Testis (tissue), 3 donors: ENCODE data around the gene NUP93. TPM values are rescaled to one million over a fixed set of nuclear protein-coding genes. Genes with fewer than 3 reads are reported as not detected.

Source experiments
- DNase-seq: peaks from one replicate; pipeline ENCODE4 v3.0.0-alpha.2; 2019
- H3K27ac ChIP-seq, 2 donors: fragments of 200-600 bp; sonication (generic); one replicate each; pipeline ENCODE4 v1.5.1; 2019
- H3K27me3 ChIP-seq: fragments of 200-600 bp; sonication (generic); one replicate; pipeline ENCODE4 v1.5.1; 2019
- H3K36me3 ChIP-seq: fragments of 200-600 bp; sonication (generic); one replicate; pipeline ENCODE4 v1.5.1; 2017; ENCODE audit warnings: low read depth; ENCODE audit errors: missing control alignments
- H3K4me1 ChIP-seq: fragments of 200-600 bp; sonication (generic); one replicate; pipeline ENCODE4 v1.5.1; 2019
- H3K4me3 ChIP-seq, 2 donors: fragments of 200-600 bp; sonication (generic); one replicate each; pipeline ENCODE4 v1.5.1; 2017 to 2019
- H3K9me3 ChIP-seq: fragments of 200-600 bp; sonication (generic); one replicate; pipeline ENCODE4 v1.5.1; 2017
- POLR2A ChIP-seq: fragments of 450-650 bp; IDR thresholded peaks from one replicate; pipeline ENCODE4 v1.6.1; 2017; ENCODE audit warnings: antibody characterized with exemption, mild to moderate bottlenecking, moderate library complexity
- WGBS, 2 donors: methylation state at CpG; one replicate each; pipeline ENCODE4 v1.1.5; 2018; 5-methylcytosine and 5-hydroxymethylcytosine counted together
- intact Hi-C: fragments of 100-400 bp; cut with DNase I; formaldehyde crosslinking; loops from one replicate; pipeline ENCODE4 v1.15.1; 2023; ENCODE audit warnings: low total_unique reads
- polyA plus RNA-seq: library from polyadenylated mRNA; stranded (reverse); fragments of 350-450 nt; fragmentation: Illumina TruSeq; extraction: RNeasy Lipid Tissue Mini Kit (QIAGEN cat#74804); gene quantifications from one replicate; pipeline ENCODE4 v1.2.3, GENCODE V29; 2014; ENCODE audit warnings: low read depth, low replicate concordance; ENCODE audit not compliant: insufficient read depth
- total RNA-seq, 2 donors: library from RNA; depleted of rRNA; stranded (reverse); fragments of >200 nt; gene quantifications; one replicate each; pipeline ENCODE4 v1.2.3, GENCODE V29; 2016
- TF ChIP-seq, protein P1 (sequence below), 3 experiments: fragments of 450-650 bp in 2 of 3; fragments of 200-600 bp in 1 of 3; sonication (generic) in 1 of 3; IDR thresholded peaks; one replicate each; pipeline ENCODE4 v1.5.1; 2016 to 2019; ENCODE audit warnings: antibody characterized with exemption in 3 of 3, mild to moderate bottlenecking in 2 of 3, moderate library complexity in 1 of 3

NUP93 gene
- total and polyA plus RNA-seq, 3 donors from 2014 or later = 94.2 to 147 (median 102) TPM

DNA sequence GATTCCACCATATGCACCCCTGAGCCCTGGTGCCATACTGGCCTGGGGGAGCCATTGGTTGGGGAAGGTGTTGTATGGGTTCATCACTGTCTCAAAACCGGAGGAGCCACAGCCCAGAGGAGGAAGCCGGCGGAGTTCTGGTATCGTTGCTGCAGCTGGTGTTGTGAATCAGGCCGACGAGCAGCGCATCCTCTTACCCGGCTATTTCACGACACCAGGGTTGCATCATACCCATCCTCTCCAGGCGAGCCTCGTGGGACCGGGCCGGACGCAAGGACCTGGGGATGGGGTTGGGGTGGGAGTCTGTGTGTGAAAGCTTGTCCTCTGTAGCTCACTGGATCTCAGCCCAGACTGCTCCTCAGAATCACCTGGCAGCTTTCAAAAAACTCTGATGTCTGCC is 128.4 kb downstream of the NUP93 start:
- Histone ChIP-seq H3K4me3 (no peak overlapping the region), H3K27me3 (no peaks in the 10 kb centered on the region), H3K4me1 (peaks cover 7% of the 10 kb centered on the region), H3K27ac (no peak overlapping the region), H3K9me3 (no peaks in the 10 kb centered on the region), H3K36me3 (no peaks in the 10 kb centered on the region)
- TF ChIP-seq POLR2A = no peak
- TF ChIP-seq, protein P1, sequence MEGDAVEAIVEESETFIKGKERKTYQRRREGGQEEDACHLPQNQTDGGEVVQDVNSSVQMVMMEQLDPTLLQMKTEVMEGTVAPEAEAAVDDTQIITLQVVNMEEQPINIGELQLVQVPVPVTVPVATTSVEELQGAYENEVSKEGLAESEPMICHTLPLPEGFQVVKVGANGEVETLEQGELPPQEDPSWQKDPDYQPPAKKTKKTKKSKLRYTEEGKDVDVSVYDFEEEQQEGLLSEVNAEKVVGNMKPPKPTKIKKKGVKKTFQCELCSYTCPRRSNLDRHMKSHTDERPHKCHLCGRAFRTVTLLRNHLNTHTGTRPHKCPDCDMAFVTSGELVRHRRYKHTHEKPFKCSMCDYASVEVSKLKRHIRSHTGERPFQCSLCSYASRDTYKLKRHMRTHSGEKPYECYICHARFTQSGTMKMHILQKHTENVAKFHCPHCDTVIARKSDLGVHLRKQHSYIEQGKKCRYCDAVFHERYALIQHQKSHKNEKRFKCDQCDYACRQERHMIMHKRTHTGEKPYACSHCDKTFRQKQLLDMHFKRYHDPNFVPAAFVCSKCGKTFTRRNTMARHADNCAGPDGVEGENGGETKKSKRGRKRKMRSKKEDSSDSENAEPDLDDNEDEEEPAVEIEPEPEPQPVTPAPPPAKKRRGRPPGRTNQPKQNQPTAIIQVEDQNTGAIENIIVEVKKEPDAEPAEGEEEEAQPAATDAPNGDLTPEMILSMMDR (IDR thresholded peaks at IDR 0.05) = no peak
- DNase-seq = no peak
- WGBS, 2 donors = 90% methylated on average over 14 of the region's 14 CpGs
- intact Hi-C loops = no loop called here

DNA sequence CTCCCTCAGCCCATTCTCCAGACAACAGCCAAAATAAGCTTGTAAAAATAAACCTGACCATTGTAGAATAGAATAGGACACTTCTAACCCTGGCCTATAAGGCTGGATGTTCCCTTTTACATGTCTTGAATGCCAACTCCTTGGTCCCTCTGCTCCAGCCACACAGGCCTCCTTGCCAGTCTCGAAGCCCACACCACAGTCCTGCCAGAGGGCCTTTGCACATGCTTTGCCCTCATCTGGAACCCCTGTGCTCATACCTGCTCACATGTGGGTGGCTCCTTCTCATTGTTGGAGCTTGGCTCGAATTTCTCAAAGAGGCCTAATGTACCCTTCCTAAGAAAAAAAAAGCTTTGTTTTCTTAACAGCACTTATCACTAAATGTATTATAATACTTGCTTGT is 129.7 kb downstream of the NUP93 start:
- 85 to 87% methylated on average over 2 of the region's 2 CpGs for WGBS, 2 donors

DNA sequence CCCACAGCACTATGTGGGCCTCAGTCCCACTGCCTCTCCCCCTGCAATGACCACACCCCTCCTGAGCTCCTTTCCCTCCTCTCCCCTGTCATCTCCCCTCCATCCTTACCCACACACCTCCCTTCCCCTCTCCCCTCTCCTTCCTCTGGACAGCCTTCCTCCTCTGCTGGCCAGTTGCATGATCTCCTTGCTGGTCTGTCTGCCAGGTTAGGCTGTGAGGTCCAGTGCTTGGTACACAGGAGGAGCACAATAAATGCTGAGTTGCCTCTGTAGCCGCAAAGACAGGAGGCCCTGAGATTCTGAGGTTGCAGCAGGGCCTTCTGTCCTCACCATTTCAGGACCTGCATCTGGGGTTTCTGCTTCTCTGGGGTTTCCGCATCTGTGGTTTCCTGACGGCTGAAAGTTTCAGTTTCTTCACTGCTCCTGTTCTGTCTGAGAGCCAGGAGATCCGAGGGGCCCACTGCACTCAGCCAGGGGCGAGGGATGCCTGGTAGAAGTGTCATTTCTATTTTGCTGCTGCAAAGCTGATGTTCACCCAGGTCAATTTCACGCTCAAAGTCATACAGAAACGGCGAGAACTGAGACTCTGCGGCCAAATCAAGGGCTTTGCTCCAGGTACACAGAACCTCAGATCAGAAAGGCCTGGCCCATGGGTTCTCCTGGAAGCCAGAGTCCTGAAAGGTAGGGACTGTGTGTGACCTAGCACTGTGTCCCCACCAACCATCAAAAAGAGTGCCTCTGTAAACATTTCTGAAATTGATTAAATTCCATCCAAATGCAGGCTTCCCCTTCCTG is 130.5 kb downstream of the NUP93 start:
- Histone ChIP-seq H3K4me3 (no peak overlapping the region), H3K4me1 (peaks cover 7% of the 10 kb centered on the region), H3K36me3 (no peaks in the 10 kb centered on the region), H3K27ac (no peak overlapping the region), H3K9me3 (no peaks in the 10 kb centered on the region), H3K27me3 (no peaks in the 10 kb centered on the region)
- no peak for TF ChIP-seq POLR2A
- TF ChIP-seq, protein P1 (IDR thresholded peaks at IDR 0.05) = no peak
- no peak for DNase-seq
- intact Hi-C loops = no loop called here
- WGBS, 2 donors = 75 to 85% methylated on average over 9 of the region's 9 CpGs

More for the DNA sequence above, 129.7 kb downstream of the NUP93 start:
- Histone ChIP-seq H3K4me3 (no peak overlapping the region), H3K4me1 (peaks cover 7% of the 10 kb centered on the region), H3K9me3 (no peaks in the 10 kb centered on the region), H3K27ac (no peak overlapping the region), H3K36me3 (no peaks in the 10 kb centered on the region), H3K27me3 (no peaks in the 10 kb centered on the region)
- intact Hi-C loops = no loop called here
- no peak for TF ChIP-seq POLR2A
- TF ChIP-seq, protein P1 (IDR thresholded peaks at IDR 0.05) = no peak
- DNase-seq = no peak

DNA sequence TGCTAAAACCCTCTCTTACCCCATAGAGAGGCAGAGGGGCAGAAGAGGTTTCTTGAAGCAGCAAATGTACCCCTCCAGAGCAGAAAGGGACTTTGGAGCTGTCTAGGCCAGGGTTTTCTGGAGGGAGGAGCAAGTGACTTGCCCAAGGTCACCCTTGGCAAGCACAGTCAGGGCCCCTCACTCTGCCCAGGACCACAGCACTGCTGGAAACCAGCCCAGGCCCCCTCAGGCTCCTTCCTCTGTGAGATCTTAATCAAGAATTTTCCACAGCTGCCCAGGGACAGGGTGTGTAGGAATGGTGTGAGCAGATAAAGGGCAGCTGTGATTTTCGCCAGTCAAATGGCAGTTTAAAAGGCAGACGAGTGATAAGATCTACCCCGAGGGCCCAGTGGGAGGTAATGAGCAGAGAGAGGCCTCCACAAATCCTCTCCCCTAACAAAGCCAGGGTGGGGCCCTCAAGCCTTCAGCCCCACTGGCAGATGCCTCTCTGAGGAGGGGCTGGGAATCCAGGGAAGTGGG is 131.2 kb downstream of the NUP93 start:
- no peak overlapping the region for H3K4me3 ChIP-seq
- no peak overlapping the region for H3K27ac ChIP-seq
- H3K4me1 ChIP-seq = peaks cover 7% of the 10 kb centered on the region
- intact Hi-C loops = no loop called here
- H3K36me3 ChIP-seq = no peaks in the 10 kb centered on the region
- 42 to 53% methylated on average over 3 of the region's 3 CpGs for WGBS, 2 donors
- H3K9me3 ChIP-seq = no peaks in the 10 kb centered on the region
- no peak for TF ChIP-seq POLR2A
- TF ChIP-seq, protein P1 (IDR thresholded peaks at IDR 0.05) = no peak
- no peak for DNase-seq
- no peaks in the 10 kb centered on the region for H3K27me3 ChIP-seq

DNA sequence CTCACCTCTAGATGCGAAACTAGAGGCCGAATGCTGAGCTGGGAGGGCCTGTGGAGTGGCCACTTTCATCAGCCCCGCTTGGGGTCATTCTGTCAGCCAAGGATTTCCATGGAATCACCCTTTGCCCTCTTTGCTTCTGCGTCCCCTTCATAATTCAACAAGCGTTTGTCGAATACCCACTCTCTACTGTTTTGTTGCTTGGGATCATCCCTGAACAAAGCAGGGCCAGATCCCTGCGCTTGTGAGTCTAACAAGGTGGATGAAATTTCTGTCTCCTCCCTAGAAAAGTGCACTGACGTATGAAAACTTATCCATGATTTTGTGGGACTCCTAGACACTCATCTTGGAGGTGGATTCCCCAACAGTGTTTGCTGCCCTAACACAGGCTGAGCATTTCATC is 131.8 kb downstream of the NUP93 start:
- no peaks in the 10 kb centered on the region for H3K36me3 ChIP-seq
- H3K9me3 ChIP-seq = no peaks in the 10 kb centered on the region
- H3K4me3 ChIP-seq = no peak overlapping the region
- TF ChIP-seq, protein P1 (IDR thresholded peaks at IDR 0.05) = no peak
- TF ChIP-seq POLR2A = no peak
- no peak overlapping the region for H3K27ac ChIP-seq
- intact Hi-C loops = no loop called here
- no peak for DNase-seq
- H3K4me1 ChIP-seq = peaks cover 7% of the 10 kb centered on the region
- 92 to 93% methylated on average over 8 of the region's 8 CpGs for WGBS, 2 donors
- H3K27me3 ChIP-seq = no peaks in the 10 kb centered on the region
